HEK293 (cell line): ENCODE data around the gene MSX1.

Source experiments
- CTCF ChIP-seq: fragments of 450-650 bp; formaldehyde crosslinking; IDR thresholded peaks from 2 replicates; pipeline ENCODE4 v1.5.1; 2016; ENCODE audit warnings: missing biosample characterization, missing genetic modification characterization
- MEIS1 ChIP-seq: sonication (generic); formaldehyde crosslinking; IDR thresholded peaks from 2 replicates; pipeline ENCODE4 v1.8.1; 2022; ENCODE audit warnings: missing genetic modification reagents, mild to moderate bottlenecking, borderline replicate concordance
- PATZ1 ChIP-seq: fragments of 450-650 bp; formaldehyde crosslinking; IDR thresholded peaks from 2 replicates; pipeline ENCODE4 v1.5.1; 2016; ENCODE audit warnings: missing biosample characterization, missing genetic modification characterization
- REST ChIP-seq: fragments of 450-650 bp; formaldehyde crosslinking; IDR thresholded peaks from 2 replicates; pipeline ENCODE4 v1.5.1; 2016; ENCODE audit warnings: missing biosample characterization, missing genetic modification characterization
- SALL2 ChIP-seq: fragments of 450-650 bp; formaldehyde crosslinking; IDR thresholded peaks from 2 replicates; pipeline ENCODE4 v1.5.0; 2017; ENCODE audit warnings: missing biosample characterization, mild to moderate bottlenecking, missing genetic modification characterization, borderline replicate concordance
- TCF7L2 ChIP-seq: IDR thresholded peaks from 2 replicates; pipeline ENCODE4 v1.6.1; 2011; ENCODE audit warnings: low read depth, mild to moderate bottlenecking, inconsistent platforms, low read length, moderate library complexity, borderline replicate concordance
- ZNF138 ChIP-seq: fragments of 450-650 bp; formaldehyde crosslinking; IDR thresholded peaks from 2 replicates; pipeline ENCODE4 v1.5.1; 2016; ENCODE audit warnings: missing biosample characterization, missing genetic modification characterization, borderline replicate concordance
- ZNF174 ChIP-seq: fragments of 450-650 bp; formaldehyde crosslinking; IDR thresholded peaks from 2 replicates; pipeline ENCODE4 v1.5.0; 2017; ENCODE audit warnings: missing biosample characterization, mild to moderate bottlenecking, missing genetic modification characterization
- ZNF274 ChIP-seq, 2 experiments: fragments of 200-500 bp in 1 of 2; fragments of 450-650 bp in 1 of 2; sonication (Bioruptor generic) in 1 of 2; formaldehyde crosslinking in 1 of 2; IDR thresholded peaks; 2 replicates each; pipeline versions ENCODE4 v1.5.1 to v1.6.1; 2014 to 2016; ENCODE audit warnings: borderline replicate concordance in 1 of 2, inconsistent platforms in 1 of 2, low read length in 1 of 2, missing biosample characterization in 1 of 2, missing genetic modification characterization in 1 of 2
- ZNF433 ChIP-seq: fragments of 450-650 bp; formaldehyde crosslinking; IDR thresholded peaks from 2 replicates; pipeline ENCODE4 v1.5.1; 2016; ENCODE audit warnings: missing biosample characterization, missing genetic modification characterization, low read depth
- ZNF510 ChIP-seq: fragments of 450-650 bp; formaldehyde crosslinking; IDR thresholded peaks from 2 replicates; pipeline ENCODE4 v1.5.1; 2018; ENCODE audit warnings: mild to moderate bottlenecking, missing genetic modification characterization, missing biosample characterization; ENCODE audit not compliant: insufficient replicate concordance

GRCh38 chr4:4810092-4810774, 49.2 kb upstream of the MSX1 start:
- TF ChIP-seq CTCF (tag by site-specific recombination) (no peak), REST (no peak), SALL2 (no peak), PATZ1 (tag by site-specific recombination) (no peak), ZNF274 (IDR thresholded peaks at IDR 0.05; ENCODE audit: low read length) (no peak), ZNF274 (tag by site-specific recombination; IDR thresholded peaks at IDR 0.05; ENCODE audit: borderline replicate concordance) (no peak), ZNF138 (no peak), ZNF510 (tag by site-specific recombination) (no peak), TCF7L2 (no peak), ZNF174 (no peak), ZNF433 (tag by site-specific recombination) (no peak), MEIS1 (CRISPR knock-in tag) (no peak)
